NCI-H82 treated with DMSO at 0.1 percent for 48 hours (cell line): ENCODE measurements around the gene GTF2B.
A peak's percentile ranks its signal among the peaks of the same experiment; 100 is the strongest.
"Not testable (repeated sequence)": the region's sequence is repeated elsewhere in the genome, so short reads cannot be mapped to it uniquely, and the experiment has no call there.

Source experiments
- DNase-seq: peaks from one replicate; lab custom pipeline; 2025; ENCODE audit not compliant: unreplicated experiment; lab: John Stamatoyannopoulos, UW

Gene GTF2B

GRCh38 chr1:88891318-88891950 is at the start of gene GTF2B:
TSS of gene GTF2B (minus strand) at chr1:88891567. CDS start at chr1:88891499, 68 bp downstream.
- DNase-seq, result peak; percentile 76

DNA sequence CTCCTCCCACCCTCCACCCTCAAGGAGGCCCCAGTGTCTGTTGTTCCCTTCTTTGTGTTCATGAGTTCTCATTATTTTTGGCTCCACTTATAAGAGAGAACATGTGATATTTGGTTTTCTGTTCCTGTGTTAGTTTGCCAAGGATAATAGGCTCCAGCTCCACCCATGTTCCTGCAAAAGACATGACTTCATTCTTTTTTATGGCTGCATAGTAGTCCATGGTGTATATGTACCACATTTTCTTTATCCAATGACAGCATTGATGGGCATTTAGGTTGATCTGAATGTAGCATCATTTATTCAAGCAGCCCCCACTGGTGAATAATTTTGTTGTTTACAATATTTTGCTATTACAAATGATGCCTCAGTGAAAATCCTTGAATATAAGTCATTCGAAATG is 47.2 kb upstream of the GTF2B start:
- DNase-seq, result not testable (repeated sequence)

- DNase-seq, result no peak
Measured at GRCh38 chr1:88936760-88937342, 45.5 kb upstream of the GTF2B start.

DNA sequence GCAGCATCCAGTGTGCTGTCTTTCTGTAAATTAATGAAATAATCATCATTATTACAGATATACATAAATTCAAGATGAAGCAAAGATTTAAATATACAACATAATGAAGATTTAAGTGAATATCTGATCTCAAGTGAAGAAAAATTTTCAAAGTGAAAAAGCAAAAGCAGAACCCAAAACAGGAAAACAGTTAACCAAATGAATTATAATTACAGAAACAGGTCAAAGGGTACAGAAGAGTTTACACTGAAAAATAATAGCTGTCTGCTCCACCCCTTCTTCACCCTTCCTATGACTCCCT is 44.8 kb upstream of the GTF2B start:
- no peak for DNase-seq

- DNase-seq, result peak; percentile 44
Measured at GRCh38 chr1:88935522-88936222, 44.3 kb upstream of the GTF2B start.

DNA sequence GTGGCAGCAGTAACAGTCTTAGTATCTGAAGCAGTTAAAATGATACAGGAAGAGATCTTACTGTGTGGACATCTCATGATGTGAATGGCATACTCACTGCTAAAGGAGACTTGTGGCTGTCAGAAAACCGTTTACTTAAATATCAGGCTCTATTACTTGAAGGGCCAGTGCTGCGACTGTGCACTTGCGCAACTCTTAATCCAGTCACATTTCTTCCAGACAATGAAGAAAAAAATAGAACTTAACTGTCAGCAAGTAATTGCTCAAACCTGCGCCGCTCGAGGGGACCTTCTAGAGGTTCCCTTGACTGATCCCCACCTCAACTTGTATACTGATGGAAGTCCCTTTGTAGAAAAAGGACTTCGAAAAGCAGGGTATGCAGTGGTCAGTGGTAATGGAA is 38.8 kb upstream of the GTF2B start:
- DNase-seq, result not testable (repeated sequence)

DNA sequence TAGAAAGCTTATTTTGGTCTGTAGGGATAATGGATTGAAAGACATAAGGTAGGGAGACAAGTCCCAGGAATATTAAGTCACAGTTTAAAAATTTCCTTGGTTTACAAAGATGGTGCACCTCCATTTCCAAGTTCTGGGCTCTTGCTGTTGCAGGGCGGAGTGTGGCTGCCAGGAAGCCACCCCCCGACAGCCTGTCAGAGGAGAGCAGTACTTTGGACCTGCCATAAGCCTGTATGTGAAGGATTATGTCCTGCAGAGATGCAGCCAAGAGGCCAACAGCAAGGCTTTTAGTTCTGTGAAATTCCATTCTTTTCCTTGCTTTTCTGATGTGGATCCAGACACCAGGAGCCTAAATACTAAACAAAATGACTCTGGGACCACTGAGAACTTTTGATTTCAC is 31.9 kb upstream of the GTF2B start:
- no peak for DNase-seq

- DNase-seq, result peak; percentile 49
Measured at GRCh38 chr1:88922214-88922613, 30.8 kb upstream of the GTF2B start.

GRCh38 chr1:88920845-88921244 is 29.5 kb upstream of the GTF2B start:
- no peak for DNase-seq

GRCh38 chr1:88917321-88918025 is 26.1 kb upstream of the GTF2B start:
- DNase-seq, result no peak

DNA sequence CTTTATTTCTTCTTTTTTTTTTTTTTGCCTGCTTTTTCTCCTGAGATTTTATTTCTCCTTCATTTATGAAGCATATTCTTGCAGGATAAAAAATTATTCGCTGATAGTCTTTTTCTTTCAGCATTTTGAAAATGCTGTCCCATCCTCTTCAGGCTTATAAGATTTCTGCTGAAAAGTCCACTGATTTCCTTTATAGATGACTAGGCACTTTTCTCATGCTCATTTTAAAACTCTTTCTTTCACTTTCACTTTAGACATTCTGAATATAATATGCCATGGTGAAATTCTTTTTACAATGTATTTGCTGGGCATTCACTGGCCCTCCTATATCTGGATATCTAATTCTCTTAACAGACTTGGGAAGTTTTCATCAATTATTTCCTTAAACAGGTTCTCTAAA is 25.5 kb upstream of the GTF2B start:
- no peak for DNase-seq

GRCh38 chr1:88911800-88912199 is 20.4 kb upstream of the GTF2B start:
- not testable (repeated sequence) for DNase-seq

DNA sequence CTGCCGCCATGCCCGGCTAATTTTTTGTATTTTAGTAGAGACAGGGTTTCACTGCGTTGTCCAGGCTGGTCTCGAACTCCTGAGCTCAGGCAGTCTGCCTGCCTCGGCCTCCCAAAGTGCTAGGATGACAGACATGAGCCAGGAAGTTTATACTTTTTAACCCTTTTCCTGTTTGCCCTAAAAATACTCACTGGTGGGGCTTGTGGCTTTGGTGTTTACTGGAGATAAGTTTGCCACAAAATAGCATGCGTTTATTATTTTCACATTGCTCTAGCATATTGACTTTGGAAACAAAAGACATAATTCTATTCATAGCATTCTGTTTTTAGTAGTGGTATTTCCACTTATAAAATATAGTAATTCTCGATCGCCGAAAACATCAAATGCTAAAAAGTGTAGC is 19.8 kb upstream of the GTF2B start:
- no peak for DNase-seq

DNA sequence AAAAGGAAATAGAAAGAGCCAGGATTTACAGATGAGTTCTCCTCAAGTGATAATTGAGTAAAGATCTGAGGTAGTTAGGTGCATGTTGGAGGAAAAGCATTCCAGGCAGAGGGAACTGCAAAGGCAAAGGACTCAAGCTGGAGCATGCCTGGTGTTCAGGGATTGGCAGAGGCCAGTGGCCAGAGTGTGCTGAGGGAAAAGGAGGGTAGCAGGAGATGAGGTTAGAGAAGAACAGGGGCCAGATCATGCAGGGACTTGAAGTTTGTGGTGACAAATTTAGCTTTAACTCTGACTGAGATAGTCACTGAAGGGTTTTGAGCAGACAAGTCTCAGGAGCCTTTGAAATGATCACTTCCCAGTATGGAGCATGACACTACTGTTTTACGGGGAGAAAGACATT is 19.0 kb upstream of the GTF2B start:
- DNase-seq, result no peak

GRCh38 chr1:88900883-88901282 is 9.5 kb upstream of the GTF2B start:
- no peak for DNase-seq

- DNase-seq, result no peak
Measured at GRCh38 chr1:88897070-88897730, 5.8 kb upstream of the GTF2B start.

DNA sequence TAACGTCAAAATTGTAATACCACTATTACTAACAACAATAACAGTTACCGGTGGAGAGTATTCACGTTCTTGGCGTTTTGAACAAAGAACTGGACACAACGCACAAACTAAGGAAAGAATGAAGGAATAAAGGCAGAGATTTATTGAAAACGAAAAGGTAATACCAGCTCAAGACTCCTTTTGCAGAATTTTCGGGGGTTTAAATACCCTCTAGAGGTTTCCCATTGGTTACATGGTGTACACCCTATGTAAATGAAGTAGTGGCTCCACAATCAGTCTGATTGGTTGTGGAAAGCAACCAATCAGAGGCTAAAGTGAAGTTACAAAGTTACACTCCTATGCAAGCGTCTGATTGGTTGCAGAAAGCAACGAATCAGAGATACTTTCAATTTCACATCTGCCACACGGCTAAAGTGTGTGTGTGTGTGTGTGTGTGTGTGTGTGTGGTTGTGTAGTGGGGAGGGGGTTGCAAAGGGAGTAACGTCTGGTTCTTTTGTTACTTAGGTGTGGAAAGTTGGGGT is 1.1 kb upstream of the GTF2B start:
- no peak for DNase-seq

- no peak for DNase-seq
Measured at GRCh38 chr1:88891951-88892340, 579 bp upstream of the GTF2B start.

DNA sequence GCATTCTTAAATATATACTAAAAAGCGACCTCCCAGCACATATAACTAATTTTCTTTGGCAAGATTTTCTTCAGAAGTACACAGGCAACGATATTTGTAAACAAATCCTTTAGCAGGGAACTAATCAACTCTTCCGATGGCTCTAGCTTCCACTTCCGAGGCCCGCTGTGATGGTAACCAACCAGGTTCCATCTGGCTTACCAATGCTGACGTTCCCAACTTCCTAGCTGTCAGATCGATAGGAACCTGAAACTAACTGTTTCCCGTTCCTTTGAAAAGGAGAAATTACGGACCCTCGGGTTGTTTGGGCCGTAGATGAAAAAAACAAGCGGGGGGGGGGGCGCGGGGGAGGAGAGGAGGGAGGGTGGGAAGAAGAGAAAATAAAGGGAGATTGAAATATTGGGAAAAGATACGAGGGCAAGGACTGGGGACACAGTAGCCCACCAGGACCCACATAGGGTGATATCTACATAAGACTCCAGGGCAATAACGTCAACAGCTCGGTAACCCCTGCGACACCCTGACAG is 513 bp downstream of the GTF2B start:
- no peak for DNase-seq

GRCh38 chr1:88890131-88890530 is 1.2 kb downstream of the GTF2B start:
- DNase-seq, result no peak

GRCh38 chr1:88888750-88889149 is 2.6 kb downstream of the GTF2B start:
- DNase-seq, result no peak
